Measurements from ENCODE around the gene ASPM.

GRCh38 chr1:197129698-197130097, 16.8 kb downstream of the ASPM start:
- no peak for TF ChIP-seq KAT2B (IDR thresholded peaks at IDR 0.05; ENCODE audit: low read depth, low read length)
- no peak for TF ChIP-seq GTF2A2 (tag; IDR thresholded peaks at IDR 0.05)
- no peak for TF ChIP-seq CTCF (IDR thresholded peaks at IDR 0.05 in 2 of 3, conservative IDR thresholded peaks at IDR 0.05 in 1 of 3; ENCODE audit: insufficient read depth in 2 of 3, low read depth in 1 of 3, low read length in 3 of 3)
- no peak for TF ChIP-seq NFE2L1 (tag; IDR thresholded peaks at IDR 0.05; ENCODE audit: borderline replicate concordance, low read depth)
- TF ChIP-seq CBX1 (IDR thresholded peaks at IDR 0.05; ENCODE audit: low read depth) = no peak
- TF ChIP-seq POLR2A (conservative IDR thresholded peaks at IDR 0.05) = no peak
